Glutamatergic neuron (in vitro differentiated cells): Measurements from ENCODE around the gene MOV10. TPM values are rescaled to one million over a fixed set of nuclear protein-coding genes. Genes with fewer than 3 reads are reported as not detected.

Source experiments
- DNase-seq: peaks from one replicate; pipeline ENCODE4 v3.0.0; 2022
- H3K27ac Mint-ChIP-seq: one replicate; pipeline ENCODE4 v1.8.0; 2020; ENCODE audit warnings: mild to moderate bottlenecking, mixed read lengths, inconsistent platforms; ENCODE audit not compliant: unreplicated experiment
- H3K27me3 Mint-ChIP-seq: one replicate; pipeline ENCODE4 v1.8.0; 2020; ENCODE audit warnings: mild to moderate bottlenecking, moderate library complexity, mixed read lengths, inconsistent platforms; ENCODE audit not compliant: unreplicated experiment
- H3K36me3 Mint-ChIP-seq: one replicate; pipeline ENCODE4 v1.8.0; 2020; ENCODE audit warnings: mild to moderate bottlenecking, mixed read lengths, inconsistent platforms; ENCODE audit not compliant: unreplicated experiment
- H3K4me1 Mint-ChIP-seq: one replicate; pipeline ENCODE4 v1.8.0; 2020; ENCODE audit warnings: mild to moderate bottlenecking, low read depth, mixed read lengths, inconsistent platforms; ENCODE audit not compliant: unreplicated experiment
- H3K4me3 Mint-ChIP-seq: one replicate; pipeline ENCODE4 v1.8.0; 2020; ENCODE audit warnings: mild to moderate bottlenecking, mixed read lengths, inconsistent platforms; ENCODE audit not compliant: unreplicated experiment
- H3K9me3 Mint-ChIP-seq: one replicate; pipeline ENCODE4 v1.8.0; 2020; ENCODE audit warnings: mild to moderate bottlenecking, moderate library complexity, mixed read lengths, inconsistent platforms; ENCODE audit not compliant: unreplicated experiment
- CTCF ChIP-seq: fragments of 200-600 bp; sonication (generic); IDR thresholded peaks from one replicate; pipeline ENCODE4 v1.5.0; 2021; ENCODE audit not compliant: partially characterized antibody, unreplicated experiment
- total RNA-seq: library from RNA; stranded (reverse); fragmentation: NEBNext Ultra II Directional; extraction: Animal tissue kit (Norgen Biotek cat#: 25700); gene quantifications from one replicate; pipeline ENCODE4 v1.2.1, GENCODE V29; 2021; ENCODE audit not compliant: unreplicated experiment

The MOV10 gene
- total RNA-seq, 1 donor from 2014 or later: 5.2 TPM

GRCh38 chr1:112672842-112673241 lies 1.6 kb upstream of the MOV10 start:
- peaks cover 5% of the 10 kb centered on the region for H3K27me3 Mint-ChIP-seq
- DNase-seq: no peak
- H3K9me3 Mint-ChIP-seq: peaks cover 1% of the 10 kb centered on the region
- no peaks in the 10 kb centered on the region for H3K36me3 Mint-ChIP-seq
- H3K27ac Mint-ChIP-seq: no peak overlapping the region
- TF ChIP-seq CTCF: no peak
- H3K4me1 Mint-ChIP-seq: no peaks in the 10 kb centered on the region
- H3K4me3 Mint-ChIP-seq: peak overlapping the region; percentile 58

- TF ChIP-seq CTCF: peak; percentile 11
- H3K27me3 Mint-ChIP-seq: peaks cover 5% of the 10 kb centered on the region
- no peaks in the 10 kb centered on the region for H3K36me3 Mint-ChIP-seq
- H3K9me3 Mint-ChIP-seq: peaks cover 1% of the 10 kb centered on the region
- no peak overlapping the region for H3K27ac Mint-ChIP-seq
- no peaks in the 10 kb centered on the region for H3K4me1 Mint-ChIP-seq
- no peak for DNase-seq
- H3K4me3 Mint-ChIP-seq: peak overlapping the region; percentile 92
Measured at GRCh38 chr1:112673592-112674439, 643 bp upstream of the MOV10 start.

- no peak for TF ChIP-seq CTCF
- Mint-ChIP-seq H3K36me3 (no peaks in the 10 kb centered on the region), H3K27me3 (peaks cover 8% of the 10 kb centered on the region), H3K4me3 (peak overlapping the region; percentile 92), H3K9me3 (peaks cover 1% of the 10 kb centered on the region), H3K4me1 (no peaks in the 10 kb centered on the region), H3K27ac (no peak overlapping the region)
- peak; percentile 60 for DNase-seq
Measured at GRCh38 chr1:112674986-112675727, 698 bp downstream of the MOV10 start.

- no peak overlapping the region for H3K27ac Mint-ChIP-seq
- no peaks in the 10 kb centered on the region for H3K36me3 Mint-ChIP-seq
- peak overlapping the region; percentile 77 for H3K4me3 Mint-ChIP-seq
Measured at GRCh38 chr1:112675728-112676381, 1.4 kb downstream of the MOV10 start.

More at GRCh38 chr1:112675728-112676381, 1.4 kb downstream of the MOV10 start:
- Mint-ChIP-seq H3K4me1 (no peaks in the 10 kb centered on the region), H3K9me3 (peaks cover 1% of the 10 kb centered on the region), H3K27me3 (peaks cover 8% of the 10 kb centered on the region)
- TF ChIP-seq CTCF: no peak
- no peak for DNase-seq
